ENCODE results near the gene CAMK4. TPM values are rescaled to one million over a fixed set of nuclear protein-coding genes. Genes with fewer than 3 reads are reported as not detected.

CAMK4 gene
- total RNA-seq, 1 donor from 2014 or later: 33.7 TPM

- H3K27me3 Mint-ChIP-seq (ENCODE audit: unreplicated experiment): peaks cover 3% of the 10 kb centered on the region
Measured at GRCh38 chr5:111268300-111268699, 44.1 kb downstream of the CAMK4 start.

GRCh38 chr5:111271885-111272284, 47.7 kb downstream of the CAMK4 start:
- no peak for DNase-seq
- Mint-ChIP-seq H3K27ac (ENCODE audit: unreplicated experiment) (no peak overlapping the region), H3K4me3 (ENCODE audit: unreplicated experiment) (no peak overlapping the region), H3K36me3 (ENCODE audit: unreplicated experiment) (no peaks in the 10 kb centered on the region), H3K4me1 (ENCODE audit: low read depth, unreplicated experiment) (no peaks in the 10 kb centered on the region), H3K27me3 (ENCODE audit: unreplicated experiment) (no peaks in the 10 kb centered on the region), H3K9me3 (ENCODE audit: unreplicated experiment) (no peaks in the 10 kb centered on the region)
- no peak for TF ChIP-seq CTCF (IDR thresholded peaks at IDR 0.05; ENCODE audit: partially characterized antibody, unreplicated experiment)

More at GRCh38 chr5:111268300-111268699, 44.1 kb downstream of the CAMK4 start:
- no peak for TF ChIP-seq CTCF (IDR thresholded peaks at IDR 0.05; ENCODE audit: partially characterized antibody, unreplicated experiment)
- Mint-ChIP-seq H3K4me3 (ENCODE audit: unreplicated experiment) (no peak overlapping the region), H3K27ac (ENCODE audit: unreplicated experiment) (no peak overlapping the region), H3K36me3 (ENCODE audit: unreplicated experiment) (no peaks in the 10 kb centered on the region), H3K4me1 (ENCODE audit: low read depth, unreplicated experiment) (no peaks in the 10 kb centered on the region), H3K9me3 (ENCODE audit: unreplicated experiment) (no peaks in the 10 kb centered on the region)
- no peak for DNase-seq

GRCh38 chr5:111277061-111277460, 52.9 kb downstream of the CAMK4 start:
- Mint-ChIP-seq H3K9me3 (ENCODE audit: unreplicated experiment) (no peaks in the 10 kb centered on the region), H3K27ac (ENCODE audit: unreplicated experiment) (no peak overlapping the region), H3K4me1 (ENCODE audit: low read depth, unreplicated experiment) (peaks cover 19% of the 10 kb centered on the region), H3K27me3 (ENCODE audit: unreplicated experiment) (no peaks in the 10 kb centered on the region), H3K4me3 (ENCODE audit: unreplicated experiment) (no peak overlapping the region), H3K36me3 (ENCODE audit: unreplicated experiment) (no peaks in the 10 kb centered on the region)
- TF ChIP-seq CTCF (IDR thresholded peaks at IDR 0.05; ENCODE audit: partially characterized antibody, unreplicated experiment): no peak
- DNase-seq: no peak

- Mint-ChIP-seq H3K4me1 (ENCODE audit: low read depth, unreplicated experiment) (peaks cover 19% of the 10 kb centered on the region), H3K4me3 (ENCODE audit: unreplicated experiment) (no peak overlapping the region), H3K27ac (ENCODE audit: unreplicated experiment) (no peak overlapping the region), H3K36me3 (ENCODE audit: unreplicated experiment) (no peaks in the 10 kb centered on the region), H3K9me3 (ENCODE audit: unreplicated experiment) (no peaks in the 10 kb centered on the region), H3K27me3 (ENCODE audit: unreplicated experiment) (no peaks in the 10 kb centered on the region)
- TF ChIP-seq CTCF (IDR thresholded peaks at IDR 0.05; ENCODE audit: partially characterized antibody, unreplicated experiment): peak; percentile 94
- DNase-seq: peak; percentile 88
Measured at GRCh38 chr5:111278858-111279504, 54.8 kb downstream of the CAMK4 start.

- no peak for TF ChIP-seq CTCF (IDR thresholded peaks at IDR 0.05; ENCODE audit: partially characterized antibody, unreplicated experiment)
- no peaks in the 10 kb centered on the region for H3K9me3 Mint-ChIP-seq (ENCODE audit: unreplicated experiment)
- H3K36me3 Mint-ChIP-seq (ENCODE audit: unreplicated experiment): no peaks in the 10 kb centered on the region
- H3K27ac Mint-ChIP-seq (ENCODE audit: unreplicated experiment): peak overlapping the region; percentile 4
- DNase-seq: no peak
- H3K27me3 Mint-ChIP-seq (ENCODE audit: unreplicated experiment): no peaks in the 10 kb centered on the region
- H3K4me3 Mint-ChIP-seq (ENCODE audit: unreplicated experiment): peak overlapping the region; percentile 10
- H3K4me1 Mint-ChIP-seq (ENCODE audit: low read depth, unreplicated experiment): peaks cover 19% of the 10 kb centered on the region
Measured at GRCh38 chr5:111280282-111280951, 56.2 kb downstream of the CAMK4 start.

All from glutamatergic neuron (in vitro differentiated cells).